Left ventricle myocardium inferior (tissue), 1 donor: ENCODE measurements around the gene CACNB1. TPM values are rescaled to one million over a fixed set of nuclear protein-coding genes. Genes with fewer than 3 reads are reported as not detected.

Experiments
- DNase-seq: peaks from one replicate; pipeline ENCODE4 v3.0.0-alpha.2; 2020
- H3K27ac ChIP-seq: fragments of 200-600 bp; replicated peaks from 2 replicates; pipeline ENCODE4 v1.8.0; 2021
- H3K27me3 ChIP-seq: fragments of 200-600 bp; 2 replicates; pipeline ENCODE4 v1.8.0; 2021; ENCODE audit warnings: low read depth
- H3K36me3 ChIP-seq: fragments of 200-600 bp; 2 replicates; pipeline ENCODE4 v1.8.0; 2021
- H3K4me1 ChIP-seq: fragments of 200-600 bp; 2 replicates; pipeline ENCODE4 v1.8.0; 2021
- H3K4me3 ChIP-seq: fragments of 200-600 bp; 2 replicates; pipeline ENCODE4 v1.8.0; 2021; ENCODE audit warnings: mild to moderate bottlenecking, moderate library complexity
- H3K9me3 ChIP-seq: fragments of 200-600 bp; replicated peaks from 2 replicates; pipeline ENCODE4 v1.8.0; 2021
- CTCF ChIP-seq: fragments of 200-600 bp; IDR thresholded peaks from 2 replicates; pipeline ENCODE4 v1.8.0; 2021; ENCODE audit warnings: antibody characterized with exemption, mild to moderate bottlenecking, borderline replicate concordance
- intact Hi-C: fragments of 100-400 bp; cut with micrococcal nuclease; formaldehyde crosslinking; loops from one replicate; pipeline ENCODE4 v1.11.0; 2022
- total RNA-seq: library from RNA; stranded (reverse); fragmentation: NEBNext Ultra II Directional; extraction: Animal tissue kit (Norgen Biotek cat#: 25700); gene quantifications from one replicate; pipeline ENCODE4 v1.2.1, GENCODE V29; 2021
- donor health status: DM: no; HTN: yes; CAD: no; lungs with severe emphysema.

Gene CACNB1
- total RNA-seq, 1 donor from 2014 or later, result 3.7 TPM

GRCh38 chr17:39147221-39148185, 50.0 kb downstream of the CACNB1 start:
- TF ChIP-seq CTCF, result no peak
- Histone ChIP-seq H3K27me3 (peaks cover 48% of the 10 kb centered on the region), H3K4me1 (peaks cover 52% of the 10 kb centered on the region), H3K36me3 (no peaks in the 10 kb centered on the region), H3K4me3 (no peak overlapping the region), H3K27ac (peak overlapping the region; percentile 88), H3K9me3 (no peaks in the 10 kb centered on the region)
- DNase-seq, result peak; percentile 53
- intact Hi-C loops, result loop anchor here (10.0 kb wide), 1 partner anchor 73 kb away; no protein-coding TSS in a partner anchor

DNA sequence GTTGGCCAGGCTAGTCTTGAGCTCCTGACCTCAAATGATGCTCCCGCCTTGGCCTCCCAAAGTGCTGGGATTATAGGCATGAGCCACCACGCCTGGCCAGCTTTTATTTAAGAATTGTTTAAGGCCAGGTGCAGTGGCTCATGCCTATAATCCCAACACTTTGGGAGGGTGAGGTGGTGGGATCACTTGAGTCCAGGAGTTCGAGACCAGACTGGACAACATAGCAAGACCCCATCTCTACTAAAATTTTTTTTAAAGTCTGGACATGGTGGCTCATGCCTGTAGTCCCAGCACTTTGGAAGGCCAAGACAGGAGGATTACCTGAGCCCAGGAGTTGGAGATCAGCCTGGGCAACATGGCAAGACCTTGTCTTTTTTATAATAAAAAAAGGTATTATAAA, 51.2 kb downstream of the CACNB1 start:
- no peaks in the 10 kb centered on the region for H3K36me3 ChIP-seq
- peaks cover 36% of the 10 kb centered on the region for H3K27me3 ChIP-seq
- intact Hi-C loops, result loop anchor here (10.0 kb wide), 1 partner anchor 71 kb away; no protein-coding TSS in a partner anchor
- no peak for TF ChIP-seq CTCF
- peaks cover 45% of the 10 kb centered on the region for H3K4me1 ChIP-seq
- no peak for DNase-seq
- no peak overlapping the region for H3K4me3 ChIP-seq
- peaks cover 2% of the 10 kb centered on the region for H3K9me3 ChIP-seq
- H3K27ac ChIP-seq, result peak overlapping the region; percentile 88

DNA sequence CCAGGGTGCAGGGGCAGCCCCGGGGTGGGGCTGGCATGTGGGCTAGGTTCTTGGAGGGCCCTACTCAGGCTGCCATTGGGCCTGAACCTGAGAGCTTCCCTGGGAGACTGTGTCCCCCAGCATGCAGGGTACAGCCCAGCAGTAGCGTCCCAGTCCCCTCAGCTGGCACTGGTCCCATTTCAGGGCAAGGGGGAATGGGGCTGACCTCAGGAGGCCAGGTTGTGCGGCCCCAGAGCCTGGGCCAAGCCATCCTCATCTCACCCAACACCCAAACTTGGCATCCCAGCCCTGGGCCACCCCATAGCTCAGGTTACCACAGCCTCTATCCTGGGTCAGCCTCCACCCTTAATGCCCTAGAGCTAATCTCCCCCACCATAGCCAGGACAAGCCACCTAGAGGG, 52.3 kb downstream of the CACNB1 start:
- no peaks in the 10 kb centered on the region for H3K36me3 ChIP-seq
- peak overlapping the region; percentile 88 for H3K27ac ChIP-seq
- peaks cover 6% of the 10 kb centered on the region for H3K9me3 ChIP-seq
- H3K4me3 ChIP-seq, result no peak overlapping the region
- H3K4me1 ChIP-seq, result peaks cover 34% of the 10 kb centered on the region
- peaks cover 24% of the 10 kb centered on the region for H3K27me3 ChIP-seq
- no peak for TF ChIP-seq CTCF
- DNase-seq, result no peak
- intact Hi-C loops, result loop anchor here (10.0 kb wide), 1 partner anchor 70 kb away; no protein-coding TSS in a partner anchor

- H3K4me1 ChIP-seq, result peaks cover 34% of the 10 kb centered on the region
- H3K4me3 ChIP-seq, result no peak overlapping the region
- H3K36me3 ChIP-seq, result no peaks in the 10 kb centered on the region
- no peak for TF ChIP-seq CTCF
- DNase-seq, result peak; percentile 92
- H3K9me3 ChIP-seq, result peaks cover 6% of the 10 kb centered on the region
- H3K27me3 ChIP-seq, result peaks cover 17% of the 10 kb centered on the region
- peak overlapping the region; percentile 88 for H3K27ac ChIP-seq
- intact Hi-C loops, result loop anchor here (10.0 kb wide), 1 partner anchor 70 kb away; no protein-coding TSS in a partner anchor
Measured at GRCh38 chr17:39144416-39144840, 53.0 kb downstream of the CACNB1 start.

- Histone ChIP-seq H3K27me3 (peaks cover 12% of the 10 kb centered on the region), H3K4me3 (no peak overlapping the region), H3K4me1 (peaks cover 38% of the 10 kb centered on the region), H3K27ac (peak overlapping the region; percentile 88), H3K36me3 (no peaks in the 10 kb centered on the region), H3K9me3 (peaks cover 6% of the 10 kb centered on the region)
- intact Hi-C loops, result loop anchor here (10.0 kb wide), 1 partner anchor 69 kb away; no protein-coding TSS in a partner anchor
- TF ChIP-seq CTCF, result no peak
- DNase-seq, result peak; percentile 85
Measured at GRCh38 chr17:39143552-39144093, 53.8 kb downstream of the CACNB1 start.
